Stomach (tissue), 9 donors: ENCODE data around the gene KPNA3. TPM values are rescaled to one million over a fixed set of nuclear protein-coding genes. Genes with fewer than 3 reads are reported as not detected.

Experiments
- DNase-seq, 2 donors: peaks; one replicate each; pipeline versions ENCODE4 v3.0.0 to v3.0.0-alpha.2; 2013 to 2019
- H3K27ac ChIP-seq, 5 donors: fragments of 200-600 bp in 4 of 5; sonication (generic) in 4 of 5; one replicate each; pipeline ENCODE4 v1.5.1; 2013 to 2019; ENCODE audit warnings: mild to moderate bottlenecking in 1 of 5, moderate library complexity in 1 of 5
- H3K27me3 ChIP-seq, 3 donors: fragments of 200-600 bp; sonication (generic); one replicate each; pipeline ENCODE4 v1.5.1; 2017 to 2019; ENCODE audit warnings: mixed run types in 1 of 3
- H3K36me3 ChIP-seq, 4 donors: fragments of 200-600 bp; sonication (generic); 1 replicate in 3 of 4; 2 replicates in 1 of 4; pipeline ENCODE4 v1.5.1; 2016 to 2019
- H3K4me1 ChIP-seq, 4 donors: fragments of 200-600 bp; sonication (generic); one replicate each; pipeline ENCODE4 v1.5.1; 2016 to 2019
- H3K4me3 ChIP-seq, 4 donors: fragments of 200-600 bp; sonication (generic) in 3 of 4; one replicate each; pipeline ENCODE4 v1.5.1; 2016 to 2019; ENCODE audit warnings: mild to moderate bottlenecking in 1 of 4
- H3K9me3 ChIP-seq, 4 donors: fragments of 200-600 bp; sonication (generic); one replicate each; pipeline ENCODE4 v1.5.1; 2016 to 2019
- EP300 ChIP-seq: sonication (generic); formaldehyde crosslinking; IDR thresholded peaks from one replicate; pipeline ENCODE4 v1.6.1; 2017; ENCODE audit warnings: antibody characterized with exemption
- POLR2A ChIP-seq, 4 donors: fragments of 450-650 bp; IDR thresholded peaks; one replicate each; pipeline ENCODE4 v1.6.1; 2016; ENCODE audit warnings: antibody characterized with exemption in 4 of 4, control low read depth in 2 of 4, mild to moderate bottlenecking in 1 of 4, moderate library complexity in 1 of 4
- POLR2AphosphoS5 ChIP-seq, 3 donors: sonication (generic); formaldehyde crosslinking; IDR thresholded peaks; one replicate each; pipeline ENCODE4 v1.6.1; 2016; ENCODE audit warnings: antibody characterized with exemption in 3 of 3
- WGBS, 5 donors: extraction: QIAGEN DNeasy Blood & Tissue Kit in 3 of 5; methylation state at CpG; one replicate each; pipeline versions ENCODE4 v1.1.5 to v1.1.7; 2013 to 2018; 5-methylcytosine and 5-hydroxymethylcytosine counted together
- intact Hi-C: fragments of 100-400 bp; cut with DNase I; formaldehyde crosslinking; loops from one replicate; pipeline ENCODE4 v1.15.1; 2023; ENCODE audit warnings: low total_unique reads
- polyA plus RNA-seq, 3 donors: library from polyadenylated mRNA; stranded (reverse); fragments of 200-250 nt; gene quantifications; one replicate each; pipeline ENCODE4 v1.2.3, GENCODE V29; 2013
- total RNA-seq, 5 donors: library from RNA; depleted of rRNA; stranded (reverse); fragments of >200 nt; gene quantifications; one replicate each; pipeline versions ENCODE4 v1.1.0 to v1.2.3, GENCODE V29; 2014 to 2016
- TF ChIP-seq, protein P1 (sequence below), 7 experiments: fragments of 450-650 bp in 4 of 7; fragments of 200-600 bp in 3 of 7; sonication (generic) in 3 of 7; IDR thresholded peaks; one replicate each; pipeline ENCODE4 v1.5.1; 2016 to 2019; ENCODE audit warnings: antibody characterized with exemption in 7 of 7, control low read depth in 2 of 7, mild to moderate bottlenecking in 1 of 7
- donor health status: healthy with polysubstance abuse.
- donor health status: Bipolar disorder and iron deficiency.
- donor health status: healthy.

The KPNA3 gene
- total and polyA plus RNA-seq, 8 donors: 4.3 to 65.9 (median 14.9) TPM

DNA sequence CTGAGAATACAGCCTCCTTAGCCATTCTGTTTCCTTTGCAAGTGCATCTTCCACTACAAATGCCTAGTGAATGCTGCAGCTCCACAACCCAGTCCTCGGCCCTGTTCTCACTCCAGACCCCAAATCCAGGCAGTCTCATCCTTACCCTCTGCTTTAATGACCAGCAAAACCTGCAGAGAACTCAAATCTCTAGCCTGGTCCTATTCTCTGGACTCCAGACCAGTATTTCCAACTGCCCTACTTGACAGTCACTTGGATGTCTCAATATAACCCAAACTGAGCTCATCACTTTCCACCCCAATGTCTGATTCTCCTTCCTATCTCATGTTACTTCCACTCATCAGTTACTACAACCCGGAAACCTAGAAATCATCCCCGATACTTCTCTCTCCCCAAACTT is 98.6 kb downstream of the KPNA3 start:
- DNase-seq: no peak
- 88 to 95% (median 92%) methylated on average over 3 of the region's 3 CpGs for WGBS, 5 donors
- TF ChIP-seq POLR2A (IDR thresholded peaks at IDR 0.05): no peak
- no peak for TF ChIP-seq POLR2AphosphoS5 (IDR thresholded peaks at IDR 0.05)
- TF ChIP-seq, protein P1, sequence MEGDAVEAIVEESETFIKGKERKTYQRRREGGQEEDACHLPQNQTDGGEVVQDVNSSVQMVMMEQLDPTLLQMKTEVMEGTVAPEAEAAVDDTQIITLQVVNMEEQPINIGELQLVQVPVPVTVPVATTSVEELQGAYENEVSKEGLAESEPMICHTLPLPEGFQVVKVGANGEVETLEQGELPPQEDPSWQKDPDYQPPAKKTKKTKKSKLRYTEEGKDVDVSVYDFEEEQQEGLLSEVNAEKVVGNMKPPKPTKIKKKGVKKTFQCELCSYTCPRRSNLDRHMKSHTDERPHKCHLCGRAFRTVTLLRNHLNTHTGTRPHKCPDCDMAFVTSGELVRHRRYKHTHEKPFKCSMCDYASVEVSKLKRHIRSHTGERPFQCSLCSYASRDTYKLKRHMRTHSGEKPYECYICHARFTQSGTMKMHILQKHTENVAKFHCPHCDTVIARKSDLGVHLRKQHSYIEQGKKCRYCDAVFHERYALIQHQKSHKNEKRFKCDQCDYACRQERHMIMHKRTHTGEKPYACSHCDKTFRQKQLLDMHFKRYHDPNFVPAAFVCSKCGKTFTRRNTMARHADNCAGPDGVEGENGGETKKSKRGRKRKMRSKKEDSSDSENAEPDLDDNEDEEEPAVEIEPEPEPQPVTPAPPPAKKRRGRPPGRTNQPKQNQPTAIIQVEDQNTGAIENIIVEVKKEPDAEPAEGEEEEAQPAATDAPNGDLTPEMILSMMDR (IDR thresholded peaks at IDR 0.05): no peak
- TF ChIP-seq EP300: no peak
- no peaks in the 10 kb centered on the region for H3K27me3 ChIP-seq
- no peak overlapping the region for H3K27ac ChIP-seq
- H3K4me1 ChIP-seq: peaks cover 16 to 28% (median 19%) of the 10 kb centered on the region in 4 donors
- no peaks in the 10 kb centered on the region for H3K9me3 ChIP-seq
- no peak overlapping the region for H3K4me3 ChIP-seq
- H3K36me3 ChIP-seq: peaks cover 0 to 9% (median 2%) of the 10 kb centered on the region in 4 donors
- intact Hi-C loops: no loop called here

DNA sequence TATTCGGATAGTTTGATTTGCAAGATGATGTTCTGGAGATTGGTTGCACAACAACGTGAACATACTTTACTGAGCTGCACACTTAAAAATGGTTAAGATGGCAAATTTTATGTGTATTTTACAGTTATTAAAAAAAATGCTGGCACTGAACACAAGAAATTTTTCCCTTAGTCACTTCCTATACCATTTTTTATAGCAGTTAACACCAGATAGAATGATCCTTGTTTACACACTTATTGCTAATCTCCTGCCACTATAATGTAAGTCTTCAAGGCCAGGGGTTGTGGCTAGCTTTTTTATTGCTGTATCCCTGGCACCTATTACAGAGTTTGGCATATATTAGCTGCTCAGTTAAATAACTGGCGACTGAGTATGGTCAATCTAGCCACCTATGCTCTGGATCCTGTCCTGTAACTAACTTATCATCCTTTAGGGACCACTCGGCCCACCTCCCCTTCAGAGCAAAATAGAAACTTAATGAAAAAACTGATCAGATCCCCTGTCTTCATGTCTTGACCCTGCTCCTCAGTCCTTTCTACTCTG is 99.2 kb downstream of the KPNA3 start:
- Histone ChIP-seq H3K9me3 (no peaks in the 10 kb centered on the region), H3K27ac (no peak overlapping the region), H3K36me3 (peaks cover 0 to 9% (median 2%) of the 10 kb centered on the region in 4 donors), H3K27me3 (no peaks in the 10 kb centered on the region), H3K4me1 (peaks cover 16 to 28% (median 20%) of the 10 kb centered on the region in 4 donors), H3K4me3 (no peak overlapping the region)
- WGBS, 5 donors: 71 to 82% (median 79%) methylated on average over 4 of the region's 4 CpGs
- DNase-seq: no peak
- TF ChIP-seq, protein P1 (IDR thresholded peaks at IDR 0.05): no peak
- TF ChIP-seq EP300 (no peak), POLR2A (IDR thresholded peaks at IDR 0.05) (no peak), POLR2AphosphoS5 (IDR thresholded peaks at IDR 0.05) (no peak)
- intact Hi-C loops: no loop called here

DNA sequence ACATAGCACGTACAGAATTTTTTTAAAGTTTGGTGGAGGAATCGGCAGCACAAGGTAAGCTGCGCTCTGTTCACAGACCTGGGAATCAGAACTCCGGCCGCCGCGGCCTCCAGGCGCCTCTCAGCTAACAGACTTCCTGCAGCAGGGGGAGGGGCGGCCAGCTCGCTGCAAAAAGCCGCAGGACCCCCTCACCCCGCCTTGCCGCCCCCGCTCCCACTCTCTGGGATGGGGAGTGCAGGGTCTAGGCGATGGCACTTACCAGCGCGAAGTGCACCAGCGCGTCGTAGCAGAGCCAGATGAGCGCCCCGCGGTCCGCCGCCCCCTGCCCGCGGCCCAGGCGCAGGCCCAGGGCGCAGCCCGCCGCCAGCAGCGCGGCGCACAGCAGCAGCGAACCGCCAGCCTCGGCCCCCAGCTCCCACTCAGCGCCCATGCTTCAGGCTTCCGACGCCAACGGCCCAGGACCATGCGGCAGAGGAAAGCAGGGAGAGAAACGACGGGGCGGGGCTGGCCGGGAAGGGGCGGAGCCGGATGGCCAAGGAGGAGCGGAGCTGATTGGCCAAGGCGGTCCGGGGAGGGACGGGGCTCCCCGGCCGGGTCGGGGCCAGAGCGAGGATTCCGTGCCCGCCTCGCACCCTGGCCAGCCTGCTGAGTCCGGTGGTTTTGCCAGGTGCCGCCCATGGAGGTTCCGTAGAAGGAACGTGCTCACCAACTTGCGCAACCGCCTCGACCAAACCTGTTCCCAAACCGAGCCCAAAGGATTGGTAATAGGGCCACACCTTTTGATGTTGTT is 101.3 kb downstream of the KPNA3 start, which contains the start of gene EBPL:
Gene EBPL (minus strand): TSS at position 492 of the 790 bp plus-strand sequence. CDS start 62 bp downstream, at position 430.
- H3K4me3 ChIP-seq: peak within 1 kb of the TSS; percentile 80 to 89 (median 84)
- H3K9me3 ChIP-seq: no peaks in the 10 kb centered on the region
- 1 to 3% (median 1%) methylated on average over 33 to 67 of the region's 67 CpGs for WGBS, 5 donors
- no peaks in the 10 kb centered on the region for H3K27me3 ChIP-seq
- intact Hi-C loops: no loop called here
- peaks cover 16 to 28% (median 20%) of the 10 kb centered on the region in 4 donors for H3K4me1 ChIP-seq
- peaks cover 0 to 20% (median 13%) of the 10 kb centered on the region in 4 donors for H3K36me3 ChIP-seq
- TF ChIP-seq POLR2AphosphoS5 (IDR thresholded peaks at IDR 0.05) (peak; percentile 41 to 91 (median 46)), POLR2A (IDR thresholded peaks at IDR 0.05) (no peak), EP300 (no peak)
- TF ChIP-seq, protein P1 (IDR thresholded peaks at IDR 0.05): no peak
- DNase-seq: peak; percentile 95 to 97
- peak within 1 kb of the TSS; percentile 78 to 94 (median 89) for H3K27ac ChIP-seq

DNA sequence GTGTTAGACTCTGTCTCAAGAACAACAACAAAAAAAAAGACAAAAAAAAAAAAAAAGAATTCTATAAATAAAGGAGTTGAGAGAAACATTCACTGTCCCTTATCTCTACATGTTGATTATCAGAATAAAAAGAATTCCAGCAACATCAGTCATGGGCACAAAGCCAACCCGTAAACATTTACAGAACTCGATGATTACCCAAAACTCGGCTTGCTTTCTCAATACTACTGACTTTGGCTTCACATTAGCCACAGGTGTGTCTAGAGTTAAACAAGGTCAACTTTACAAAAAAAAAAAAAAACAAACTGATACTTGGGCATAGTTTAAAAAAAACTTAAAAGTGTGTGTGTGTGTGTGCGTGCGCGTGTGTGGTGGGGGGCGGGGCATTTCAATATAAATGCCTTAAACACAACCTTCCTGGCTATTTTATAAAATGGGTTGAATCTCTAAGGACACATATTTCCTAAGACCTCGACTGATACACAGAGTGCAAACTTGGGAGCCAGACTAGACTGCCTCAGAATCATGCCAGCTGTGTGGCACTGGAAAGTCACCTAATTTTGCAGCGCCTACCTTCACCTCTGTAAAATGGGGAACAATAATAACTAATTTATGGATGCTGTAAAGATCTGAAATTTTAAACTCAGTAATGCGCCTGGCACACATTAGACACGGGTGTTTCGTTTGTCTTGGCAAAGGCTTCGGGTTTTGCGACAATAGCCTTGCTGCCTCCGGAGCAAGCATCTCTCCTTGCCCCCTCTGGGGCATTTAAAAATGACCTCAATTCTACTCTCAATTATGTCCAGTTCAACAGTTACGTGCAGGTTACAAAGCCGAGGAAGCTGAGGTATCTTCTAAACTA is 102.1 kb downstream of the KPNA3 start:
- H3K9me3 ChIP-seq: no peaks in the 10 kb centered on the region
- 3 to 7% (median 5%) methylated on average over 15 to 17 of the region's 17 CpGs for WGBS, 5 donors
- H3K4me3 ChIP-seq: peak overlapping the region; percentile 80 to 89 (median 84)
- peak; percentile 35 to 70 for DNase-seq
- TF ChIP-seq, protein P1 (IDR thresholded peaks at IDR 0.05): no peak
- no peak for TF ChIP-seq POLR2A (IDR thresholded peaks at IDR 0.05)
- TF ChIP-seq EP300: no peak
- no peak for TF ChIP-seq POLR2AphosphoS5 (IDR thresholded peaks at IDR 0.05)
- peaks cover 16 to 28% (median 20%) of the 10 kb centered on the region in 4 donors for H3K4me1 ChIP-seq
- peaks cover 0 to 28% (median 19%) of the 10 kb centered on the region in 4 donors for H3K36me3 ChIP-seq
- no peaks in the 10 kb centered on the region for H3K27me3 ChIP-seq
- intact Hi-C loops: no loop called here
- H3K27ac ChIP-seq: peak overlapping the region; percentile 78 to 94 (median 89)
